GM18508 (cell line): ENCODE measurements around the gene RBM39.
"Not testable (repeated sequence)": the region's sequence is repeated elsewhere in the genome, so short reads cannot be mapped to it uniquely, and the experiment has no call there.

Experiments used
- ATAC-seq: cut with Tn5 transposase; IDR thresholded peaks from one replicate; pipeline ENCODE4 v1.9.1; 2021; ENCODE audit warnings: moderate number of reproducible peaks; ENCODE audit not compliant: insufficient read depth, unreplicated experiment

The RBM39 gene

DNA sequence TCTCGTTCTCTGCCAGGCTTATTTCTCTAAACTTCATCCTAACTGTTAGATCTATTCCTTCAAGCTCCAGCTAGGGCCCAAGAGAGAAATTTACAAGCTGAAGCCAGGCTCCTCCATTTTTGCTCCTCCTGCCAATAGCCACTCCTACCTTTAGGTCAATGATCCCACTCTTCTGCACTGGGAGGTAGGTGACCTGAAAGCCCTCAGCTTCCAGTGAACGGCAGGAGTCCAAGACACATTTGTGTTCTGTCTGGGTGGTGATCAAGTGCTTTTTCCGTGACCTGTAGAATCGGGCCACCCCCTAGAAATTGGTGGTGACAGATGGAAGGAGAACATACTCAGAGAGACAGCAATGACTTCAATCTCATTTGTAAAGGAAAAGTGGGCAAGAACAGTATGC, 51.8 kb downstream of the RBM39 start:
- no peak for ATAC-seq

- ATAC-seq: not testable (repeated sequence)
Measured at GRCh38 chr20:35686872-35687271, 55.2 kb downstream of the RBM39 start.

- not testable (repeated sequence) for ATAC-seq
Measured at GRCh38 chr20:35685368-35685767, 56.7 kb downstream of the RBM39 start.

GRCh38 chr20:35681960-35682359, 60.1 kb downstream of the RBM39 start:
- ATAC-seq: no peak

DNA sequence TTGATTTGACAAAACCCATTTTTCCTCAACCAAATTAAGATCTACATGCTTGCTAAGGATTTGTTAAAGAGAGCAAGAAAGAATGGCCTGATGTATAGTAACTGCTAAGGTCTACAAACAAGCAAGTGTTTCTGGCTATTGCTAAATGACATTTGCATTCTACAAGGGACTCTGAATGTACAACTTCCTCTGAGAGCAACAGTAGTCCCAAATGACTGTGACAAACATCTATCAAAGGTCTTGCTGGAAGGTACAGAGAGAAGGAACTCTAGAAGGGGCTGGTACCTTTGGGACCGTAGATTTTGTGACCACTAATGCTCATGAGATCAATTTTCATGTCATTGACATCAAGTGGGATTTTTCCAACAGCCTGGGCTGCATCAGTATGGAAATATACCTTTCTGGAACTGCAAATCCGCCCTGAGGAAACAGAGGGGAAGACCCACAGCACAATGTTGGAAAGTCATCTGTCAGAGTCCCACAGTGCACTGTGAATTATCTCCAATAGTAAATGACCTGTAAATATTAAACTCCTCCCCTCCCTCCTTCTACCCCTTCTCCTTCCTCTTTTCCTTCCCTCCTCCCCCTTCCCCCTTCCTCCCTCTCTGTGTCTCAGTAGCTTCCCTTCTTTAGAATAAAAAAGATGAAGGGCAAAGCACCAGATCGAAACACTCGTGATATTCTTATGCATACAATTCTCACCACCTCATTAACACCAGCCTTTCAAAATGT, 61.4 kb downstream of the RBM39 start:
- no peak for ATAC-seq

GRCh38 chr20:35674921-35675320, 67.1 kb downstream of the RBM39 start:
- ATAC-seq: no peak

GRCh38 chr20:35673884-35674283, 68.2 kb downstream of the RBM39 start:
- no peak for ATAC-seq

- ATAC-seq: no peak
Measured at GRCh38 chr20:35669681-35670080, 72.4 kb downstream of the RBM39 start.

- ATAC-seq: no peak
Measured at GRCh38 chr20:35669221-35669620, 72.8 kb downstream of the RBM39 start.

DNA sequence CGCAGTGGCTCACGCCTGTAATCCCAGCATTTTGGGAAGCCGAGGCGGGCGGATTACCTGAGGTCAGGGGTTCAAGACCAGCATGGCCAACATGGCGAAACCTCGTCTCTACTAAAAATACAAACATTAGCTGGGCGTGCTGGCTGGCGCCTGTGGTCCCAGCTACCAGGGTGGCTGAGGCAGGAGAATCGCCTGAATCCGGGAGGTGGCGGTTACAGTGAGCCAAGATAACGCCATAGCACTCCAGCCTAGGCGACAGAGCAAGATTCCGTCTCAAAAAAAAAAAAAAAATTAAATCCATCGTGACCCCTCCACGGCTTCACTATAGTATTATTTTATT, 76.1 kb downstream of the RBM39 start:
- ATAC-seq: no peak

DNA sequence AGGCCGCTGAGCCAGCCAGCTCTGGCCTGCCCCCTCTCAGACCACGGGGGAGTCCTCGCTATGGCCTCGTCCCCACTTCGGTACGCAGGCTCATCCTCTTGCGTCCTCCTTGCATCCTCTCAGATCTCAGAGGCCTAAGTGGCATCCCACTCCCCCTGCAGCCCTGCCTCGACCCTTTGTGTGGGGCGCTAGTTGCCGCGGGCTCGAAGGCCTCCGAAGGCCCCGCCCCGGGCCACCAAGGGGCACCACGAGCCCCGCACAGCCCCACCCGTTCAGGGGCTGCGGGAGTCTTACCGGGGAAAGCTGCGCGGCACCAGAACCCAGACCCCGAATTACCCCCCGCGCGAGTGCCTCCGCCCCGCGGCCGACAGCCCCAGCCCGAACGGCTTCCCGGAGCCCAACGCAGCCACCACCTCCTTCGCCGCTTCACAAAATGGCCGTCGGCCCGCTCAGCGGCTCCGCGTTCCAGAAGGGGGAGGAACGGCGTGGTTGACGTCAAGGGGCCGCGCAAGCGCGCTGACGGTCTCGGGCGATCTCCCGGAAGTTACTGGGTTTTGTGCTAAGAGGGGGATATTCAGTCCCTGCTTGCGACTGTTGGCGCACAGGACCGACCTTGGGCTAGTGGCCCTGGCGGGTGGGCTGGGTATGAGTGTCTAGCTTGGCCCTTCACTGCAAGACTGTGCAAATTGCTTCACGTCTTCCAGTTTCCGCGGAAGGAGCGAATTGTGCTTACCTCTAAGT, 77.4 kb downstream of the RBM39 start, which contains the start of the genes CPNE1 and RBM12:
Gene CPNE1 (minus strand): TSS at position 435 of the 741 bp plus-strand sequence. CDS start 31,977 bp downstream, outside the sequence.
Gene RBM12 (minus strand): TSS at position 435 of the 741 bp plus-strand sequence. CDS start 9,578 bp downstream, outside the sequence.
- ATAC-seq: no peak

- no peak for ATAC-seq
Measured at GRCh38 chr20:35663516-35664465, 78.3 kb downstream of the RBM39 start.

GRCh38 chr20:35662551-35662950, 79.5 kb downstream of the RBM39 start:
- no peak for ATAC-seq

- ATAC-seq: no peak
Measured at GRCh38 chr20:35661908-35662307, 80.2 kb downstream of the RBM39 start.

DNA sequence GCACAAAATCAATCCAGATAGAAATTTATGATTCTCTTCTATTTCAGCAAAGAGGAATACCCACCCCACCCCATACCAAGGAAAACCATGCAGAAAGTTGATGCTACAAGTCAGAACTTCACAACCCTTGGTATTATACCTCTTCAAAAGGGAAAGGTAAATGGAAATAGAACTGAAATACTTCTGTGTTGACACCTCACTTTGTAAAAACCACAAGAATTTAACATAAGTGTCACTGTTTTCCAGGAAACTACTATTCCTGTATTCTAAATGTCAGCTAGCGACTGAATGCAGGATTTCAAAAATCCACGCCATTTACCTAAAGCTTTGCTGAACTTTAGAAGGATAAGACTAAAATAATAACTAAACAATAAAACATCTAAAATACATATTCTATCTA, 81.0 kb downstream of the RBM39 start:
- ATAC-seq: no peak

DNA sequence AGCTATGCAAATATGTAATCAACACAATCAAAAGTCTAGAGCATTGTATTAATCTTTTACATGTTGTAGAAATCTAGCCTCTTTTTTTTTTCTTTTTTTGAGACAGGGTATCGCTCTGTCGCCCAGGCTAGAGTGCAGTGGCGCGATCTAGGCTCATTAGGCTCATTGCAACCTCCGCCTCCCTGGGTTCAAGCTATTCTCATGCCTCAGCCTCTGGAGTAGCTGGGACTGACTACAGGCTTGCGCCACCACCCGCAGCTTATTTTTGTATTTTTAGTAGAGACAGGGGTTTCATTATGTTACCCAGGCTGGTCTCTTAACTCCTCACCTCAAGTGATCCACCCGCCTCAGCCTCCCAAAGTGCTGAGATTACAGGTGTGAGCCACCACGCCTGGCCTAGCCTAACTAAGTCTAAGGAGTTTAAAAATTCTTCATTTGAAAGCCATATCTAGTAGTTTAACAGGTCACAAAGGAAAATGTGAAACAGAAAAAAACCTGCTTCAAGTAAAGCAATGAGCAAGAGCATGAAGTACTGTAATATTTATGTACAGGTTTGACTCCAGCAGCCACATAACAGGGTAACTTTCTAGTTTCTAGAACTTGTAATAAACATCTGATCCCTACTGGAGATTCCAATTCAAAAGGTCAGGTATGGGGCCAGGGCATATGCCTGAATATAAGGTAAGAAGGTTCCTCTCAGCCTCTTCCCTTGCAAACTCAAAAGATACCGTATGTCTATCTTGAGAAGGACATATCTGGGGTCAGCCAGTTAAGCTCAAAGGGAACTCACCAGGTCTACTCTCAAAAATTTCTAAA, 81.7 kb downstream of the RBM39 start:
- ATAC-seq: no peak

GRCh38 chr20:35657271-35657670, 84.8 kb downstream of the RBM39 start:
- no peak for ATAC-seq

GRCh38 chr20:35654415-35654814, 87.6 kb downstream of the RBM39 start:
- ATAC-seq: no peak

- ATAC-seq: no peak
Measured at GRCh38 chr20:35653893-35654292, 88.2 kb downstream of the RBM39 start.
